HCT116 (cell line): ENCODE results near the gene ITGB6. TPM values are rescaled to one million over a fixed set of nuclear protein-coding genes. Genes with fewer than 3 reads are reported as not detected.

Experiments
- ATAC-seq: fragments of 200-7000 bp; cut with Tn5 transposase; 2 replicates; pipeline ENCODE4 v1.9.1; 2020; ENCODE audit warnings: mild to moderate bottlenecking, moderate library complexity
- BruUV-seq: library from RNA; stranded (reverse); fragments of 400-500 nt; replicated peaks from 2 replicates; lab custom pipeline; 2021; lab: Mats Ljungman, UMichigan
- CTCF ChIA-PET: fragments of 300-600 bp; sonication (Branson Sonifier 250); formaldehyde crosslinking; loops from one replicate; lab custom pipeline; 2021; ENCODE audit warnings: antibody characterized with exemption; lab: Charles Lee
- POLR2A ChIA-PET: fragments of 300-600, 350-600 bp; sonication (Branson Sonifier 250); formaldehyde crosslinking; loops from one replicate; lab custom pipeline; 2021; ENCODE audit warnings: antibody characterized with exemption; lab: Charles Lee
- RAD21 ChIA-PET, 2 experiments: fragments of 300-600 bp; sonication (Branson Sonifier 250); formaldehyde crosslinking; loops; one replicate each; lab custom pipeline; 2023; ENCODE audit warnings: low total read pairs in 2 of 2; ENCODE audit not compliant: uncharacterized antibody in 2 of 2, unreplicated experiment in 2 of 2, low non-redundant PET in 1 of 2; lab: Charles Lee
- DNase-seq: peaks from one replicate; pipeline ENCODE4 v3.0.0-alpha.2; 2010; ENCODE audit warnings: low read depth, low spot score
- H2AFZ ChIP-seq: fragments of 200-600 bp; shearing (Covaris generic), sonication (generic); 2 replicates; pipeline ENCODE4 v1.6.1; 2017; ENCODE audit warnings: low read depth, mixed run types, mixed read lengths, antibody characterized with exemption, low read length; ENCODE audit not compliant: poor library complexity, severe bottlenecking
- H3K27ac ChIP-seq: 2 replicates; pipeline ENCODE4 v1.5.1; 2012; ENCODE audit warnings: low read depth, low read length
- H3K27me3 ChIP-seq: fragments of 200-600 bp; sonication (generic); 2 replicates; pipeline ENCODE4 v1.6.1; 2016; ENCODE audit warnings: mixed run types, low read length, mixed read lengths; ENCODE audit not compliant: insufficient read depth
- H3K36me3 ChIP-seq, 2 experiments: fragments of 200-500 bp in 1 of 2; fragments of 200-600 bp in 1 of 2; sonication (Bioruptor generic) in 1 of 2; sonication (generic) in 1 of 2; 2 replicates each; pipeline versions ENCODE4 v1.5.1 to v1.6.1; 2014 to 2016; ENCODE audit warnings: low read length in 2 of 2, inconsistent platforms in 1 of 2, mixed read lengths in 1 of 2, mixed run types in 1 of 2; ENCODE audit not compliant: insufficient read depth in 2 of 2, control insufficient read depth in 1 of 2
- H3K4me1 ChIP-seq, 2 experiments: fragments of 200-600 bp in 1 of 2; sonication (generic) in 1 of 2; 2 replicates each; pipeline versions ENCODE4 v1.5.1 to v1.6.1; 2012 to 2017; ENCODE audit warnings: low read length in 2 of 2, inconsistent platforms in 1 of 2, mild to moderate bottlenecking in 1 of 2, mixed read lengths in 1 of 2, mixed run types in 1 of 2, moderate library complexity in 1 of 2; ENCODE audit not compliant: insufficient read depth in 2 of 2, control insufficient read depth in 1 of 2
- H3K4me2 ChIP-seq: fragments of 200-600 bp; sonication (generic); 2 replicates; pipeline ENCODE4 v1.6.1; 2017; ENCODE audit warnings: mixed run types, low read length, mixed read lengths
- H3K4me3 ChIP-seq, 2 experiments: fragments of 200-600 bp in 1 of 2; sonication (generic) in 1 of 2; replicated peaks in 1 of 2; 2 replicates each; pipeline ENCODE4 v1.5.1; 2011 to 2016; ENCODE audit warnings: low read length in 2 of 2, control low read depth in 1 of 2, low read depth in 1 of 2, mild to moderate bottlenecking in 1 of 2, mixed read lengths in 1 of 2, mixed run types in 1 of 2
- H3K79me2 ChIP-seq: fragments of 200-600 bp; sonication (generic); 2 replicates; pipeline ENCODE4 v1.6.1; 2017; ENCODE audit warnings: mild to moderate bottlenecking, mixed run types, low read length, moderate library complexity, mixed read lengths; ENCODE audit not compliant: insufficient read depth
- H3K9ac ChIP-seq: fragments of 200-600 bp; sonication (generic); 2 replicates; pipeline ENCODE4 v1.6.1; 2016; ENCODE audit warnings: low read length, mixed read lengths
- H3K9me2 ChIP-seq: fragments of 200-600 bp; sonication (generic), shearing (Covaris generic); 2 replicates; pipeline ENCODE4 v1.6.1; 2017; ENCODE audit warnings: mixed run types, mild to moderate bottlenecking, moderate library complexity; ENCODE audit not compliant: insufficient read depth
- H3K9me3 ChIP-seq, 2 experiments: fragments of 200-500 bp in 1 of 2; fragments of 200-600 bp in 1 of 2; sonication (Bioruptor generic) in 1 of 2; sonication (generic) in 1 of 2; 2 replicates each; pipeline ENCODE4 v1.6.1; 2014 to 2017; ENCODE audit warnings: low read length in 2 of 2, mixed read lengths in 2 of 2, inconsistent platforms in 1 of 2, low read depth in 1 of 2, mild to moderate bottlenecking in 1 of 2, mixed run types in 1 of 2, moderate library complexity in 1 of 2; ENCODE audit not compliant: control insufficient read depth in 1 of 2, insufficient read depth in 1 of 2
- H4K20me1 ChIP-seq: fragments of 200-600 bp; sonication (generic), shearing (Covaris generic); 2 replicates; pipeline ENCODE4 v1.6.1; 2017; ENCODE audit warnings: mixed run types, mild to moderate bottlenecking, moderate library complexity; ENCODE audit not compliant: insufficient read depth
- CBX3 ChIP-seq: IDR thresholded peaks from 2 replicates; pipeline ENCODE4 v1.6.1; 2012; ENCODE audit warnings: low read depth
- CEBPB ChIP-seq: IDR thresholded peaks from 2 replicates; pipeline ENCODE4 v1.6.1; 2012; ENCODE audit warnings: low read depth
- CTCF ChIP-seq, 3 experiments: fragments of 200-600 bp in 1 of 3; sonication (generic) in 1 of 3; IDR thresholded peaks in 2 of 3; conservative IDR thresholded peaks in 1 of 3; 2 replicates each; pipeline ENCODE4 v1.5.1; 2012 to 2017; ENCODE audit warnings: low read depth in 2 of 3, low read length in 2 of 3, antibody characterized with exemption in 1 of 3, borderline replicate concordance in 1 of 3, control low read depth in 1 of 3, mild to moderate bottlenecking in 1 of 3, mixed read lengths in 1 of 3, mixed run types in 1 of 3, moderate library complexity in 1 of 3; ENCODE audit not compliant: insufficient read depth in 1 of 3
- EZH2 ChIP-seq: fragments of 200-600 bp; sonication (generic); IDR thresholded peaks from 2 replicates; pipeline ENCODE4 v1.6.1; 2017; ENCODE audit warnings: antibody characterized with exemption, mixed run types
- EZH2phosphoT487 ChIP-seq: fragments of 200-600 bp; IDR thresholded peaks from 2 replicates; pipeline ENCODE4 v1.6.1; 2018; ENCODE audit warnings: antibody characterized with exemption, borderline replicate concordance
- FOSL1 ChIP-seq: IDR thresholded peaks from 2 replicates; pipeline ENCODE4 v1.6.1; 2012; ENCODE audit warnings: low read depth
- MAX ChIP-seq: IDR thresholded peaks from 2 replicates; pipeline ENCODE4 v1.6.1; 2012
- POLR2A ChIP-seq: IDR thresholded peaks from 2 replicates; pipeline ENCODE4 v1.7.0; 2011; ENCODE audit warnings: borderline replicate concordance; ENCODE audit not compliant: insufficient read depth, insufficient read length; ENCODE audit errors: extremely low read depth
- POLR2AphosphoS5 ChIP-seq: IDR thresholded peaks from 2 replicates; pipeline ENCODE4 v1.6.1; 2011; ENCODE audit warnings: mild to moderate bottlenecking, low read depth, low read length, moderate library complexity
- RAD21 ChIP-seq: IDR thresholded peaks from 2 replicates; pipeline ENCODE4 v1.6.1; 2012; ENCODE audit warnings: low read depth, mild to moderate bottlenecking
- REST ChIP-seq: IDR thresholded peaks from 2 replicates; pipeline ENCODE4 v1.6.1; 2012; ENCODE audit warnings: low read depth
- SIN3A ChIP-seq: IDR thresholded peaks from 2 replicates; pipeline ENCODE4 v1.6.1; 2012; ENCODE audit warnings: low read depth
- SP1 ChIP-seq: IDR thresholded peaks from 2 replicates; pipeline ENCODE4 v1.6.1; 2012; ENCODE audit warnings: low read depth
- SRF ChIP-seq: IDR thresholded peaks from 2 replicates; pipeline ENCODE4 v1.6.1; 2012; ENCODE audit warnings: low read depth
- TCF7L2 ChIP-seq: IDR thresholded peaks from 2 replicates; pipeline ENCODE4 v1.7.0; 2011; ENCODE audit warnings: borderline replicate concordance, inconsistent platforms; ENCODE audit not compliant: insufficient read depth, insufficient read length; ENCODE audit errors: extremely low read depth
- YY1 ChIP-seq: IDR thresholded peaks from 2 replicates; pipeline ENCODE4 v1.6.1; 2011; ENCODE audit warnings: low read length, low read depth, moderate library complexity, mild to moderate bottlenecking; ENCODE audit not compliant: insufficient replicate concordance; ENCODE audit errors: extremely low read depth
- ZFX ChIP-seq: fragments of 450-650 bp; IDR thresholded peaks from 2 replicates; pipeline ENCODE4 v1.6.1; 2017
- intact Hi-C: fragments of 100-400 bp; cut with micrococcal nuclease; formaldehyde crosslinking; loops from 2 replicates; pipeline ENCODE4 v1.10.0; 2022
- total RNA-seq: library from RNA; stranded (reverse); gene quantifications from one replicate; pipeline ENCODE4 v1.2.1, GENCODE V29; 2021; ENCODE audit not compliant: unreplicated experiment

The ITGB6 gene
- total RNA-seq, 1 experiment from 2014 or later, result 0.12 TPM

- ATAC-seq, result no peak
- no peak overlapping the region for H3K9ac ChIP-seq
- no peaks in the 10 kb centered on the region for H3K9me2 ChIP-seq
- no peaks in the 10 kb centered on the region for H4K20me1 ChIP-seq
- no peak for TF ChIP-seq SRF
- TF ChIP-seq MAX, result no peak
- no peak for TF ChIP-seq CTCF (IDR thresholded peaks at IDR 0.05 in 2 of 3, conservative IDR thresholded peaks at IDR 0.05 in 1 of 3; ENCODE audit: borderline replicate concordance in 1 of 3, insufficient read depth in 1 of 3, low read depth in 2 of 3, low read length in 2 of 3)
- no peak for TF ChIP-seq POLR2A
- TF ChIP-seq RAD21, result no peak
- no peak for TF ChIP-seq TCF7L2
- TF ChIP-seq CBX3, result no peak
- no peak for TF ChIP-seq REST
- no peak for TF ChIP-seq YY1
- TF ChIP-seq EZH2phosphoT487, result no peak
- no peak for TF ChIP-seq POLR2AphosphoS5
- no peak for TF ChIP-seq SIN3A
- no peak for TF ChIP-seq SP1
- TF ChIP-seq ZFX, result no peak
- no peak for TF ChIP-seq EZH2
- TF ChIP-seq CEBPB, result no peak
- no peak for TF ChIP-seq FOSL1
- TF ChIP-seq, all 23 proteins: peak for 0
- Histone ChIP-seq H3K36me3 (no peaks in the 10 kb centered on the region), H2AFZ (no peak overlapping the region), H3K4me3 (no peak overlapping the region), H3K79me2 (no peaks in the 10 kb centered on the region), H3K27ac (no peak overlapping the region), H3K27me3 (no peaks in the 10 kb centered on the region), H3K4me1 (peaks cover 40 to 92% of the 10 kb centered on the region in 2 experiments), H3K9me3 (no peaks in the 10 kb centered on the region), H3K4me2 (no peak overlapping the region)
- CTCF ChIA-PET, result interaction anchor here (0.9 kb wide), 1 partner anchor 116 kb away, joined by 4 read pairs; no protein-coding TSS in a partner anchor
- RAD21 ChIA-PET, result no interaction called here
- intact Hi-C loops, result no loop called here
- BruUV-seq, result no TSS peak
- DNase-seq, result no peak
- POLR2A ChIA-PET, result interaction anchor here (3.8 kb wide), 1 partner anchor 15 kb away, joined by 21 read pairs; no protein-coding TSS in a partner anchor
Observed at GRCh38 chr2:160226367-160226766, 26.3 kb upstream of the ITGB6 start.
